PC-3 (cell line): ENCODE results near the gene PRKAR1A.

Experiments used
- CTCF ChIP-seq: fragments of 300-600 bp; sonication (generic); conservative IDR thresholded peaks from 2 replicates; pipeline ENCODE4 v1.5.1; 2017; ENCODE audit warnings: antibody characterized with exemption, low read depth, mild to moderate bottlenecking, low read length
- EZH2 ChIP-seq: fragments of 300-600 bp; sonication (generic); IDR thresholded peaks from one replicate; pipeline ENCODE4 v1.6.1; 2017; ENCODE audit warnings: antibody characterized with exemption, mild to moderate bottlenecking, low read length; ENCODE audit not compliant: unreplicated experiment

- no peak for TF ChIP-seq EZH2
- TF ChIP-seq CTCF: no peak
Observed at GRCh38 chr17:68470961-68471360, 41.3 kb upstream of the PRKAR1A start.
